ENCODE measurements around the gene CSNK2A1.
A peak's percentile ranks its signal among the peaks of the same experiment; 100 is the strongest.

The CSNK2A1 gene

DNA sequence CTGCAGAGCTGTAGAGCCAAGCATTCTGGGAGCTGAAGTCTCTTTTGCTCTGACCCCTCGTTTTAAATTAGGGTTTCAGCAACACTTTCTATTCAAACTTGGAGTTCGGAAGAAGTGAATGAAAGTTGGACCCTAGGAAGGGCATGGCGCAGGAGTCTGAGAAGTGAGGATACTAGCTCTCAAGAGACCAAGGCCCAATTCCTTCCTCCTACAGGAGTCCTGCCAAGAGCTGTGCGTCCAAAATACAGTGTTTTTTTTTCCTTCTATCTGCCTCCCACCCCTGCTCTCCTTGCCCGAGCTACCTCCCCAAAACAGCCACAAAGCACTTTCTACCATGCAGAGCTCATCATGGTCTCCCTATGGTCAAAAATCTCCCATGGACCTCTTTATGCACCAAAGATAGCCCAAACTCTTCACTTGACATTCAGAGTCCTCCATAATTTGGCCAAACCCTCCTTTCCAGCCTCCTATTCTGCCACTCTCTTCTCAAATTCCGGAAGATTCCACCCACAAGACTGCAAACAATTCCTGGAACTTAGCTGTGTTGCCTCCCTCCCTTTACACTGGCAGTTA, 649 bp upstream of the CSNK2A1 start:
- no peak for DNase-seq (ENCODE audit: low read depth)
- peak overlapping the region; percentile 79 for H3K4me3 ChIP-seq (replicated peaks; ENCODE audit: low read depth, low read length)
- no peak for TF ChIP-seq CTCF (IDR thresholded peaks at IDR 0.05; ENCODE audit: low read length, missing control alignments)

GRCh38 chr20:542777-543368, 717 bp downstream of the CSNK2A1 start:
- peak overlapping the region; percentile 79 for H3K4me3 ChIP-seq (replicated peaks; ENCODE audit: low read depth, low read length)
- no peak for TF ChIP-seq CTCF (IDR thresholded peaks at IDR 0.05; ENCODE audit: low read length, missing control alignments)
- DNase-seq (ENCODE audit: low read depth) = no peak

DNA sequence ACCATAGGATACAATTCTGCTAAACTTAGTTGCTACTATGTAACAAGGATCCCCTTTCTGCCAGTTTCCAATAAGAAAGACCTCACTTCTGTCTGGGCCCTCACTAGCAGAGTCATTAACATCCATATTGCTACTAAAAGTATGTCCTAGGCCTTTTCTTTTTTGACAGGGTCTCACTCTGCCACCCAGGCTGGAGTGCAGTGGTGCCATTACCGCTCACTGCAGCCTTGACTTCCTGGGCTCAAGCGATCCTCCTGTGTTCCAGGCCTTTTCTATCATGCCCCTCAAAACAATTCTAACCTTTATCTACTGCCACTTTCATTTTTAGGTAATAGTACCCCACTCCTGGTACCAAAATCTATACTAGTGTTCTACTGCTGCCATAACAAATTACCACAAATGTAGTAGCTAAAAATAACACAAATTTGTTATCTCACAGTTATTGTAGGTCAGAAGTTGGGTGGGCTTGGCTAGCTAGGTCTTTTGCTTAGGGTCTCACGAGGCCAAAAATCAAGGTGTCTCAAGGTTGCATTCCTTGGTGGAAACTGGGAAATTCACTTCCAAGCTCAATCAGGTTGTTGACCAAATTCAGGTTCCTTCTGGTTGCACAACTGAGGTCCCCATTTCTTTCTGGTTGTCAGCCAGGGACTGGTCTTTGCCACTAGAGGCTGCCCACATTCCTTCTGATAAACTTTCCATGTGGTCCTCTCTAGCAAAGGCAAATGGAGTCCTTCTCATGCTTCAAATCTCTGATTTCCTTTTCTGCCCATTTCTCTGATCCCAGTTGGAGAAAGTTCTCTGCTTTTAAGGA, 3.0 kb downstream of the CSNK2A1 start:
- no peak overlapping the region for H3K4me3 ChIP-seq (replicated peaks; ENCODE audit: low read depth, low read length)
- TF ChIP-seq CTCF (IDR thresholded peaks at IDR 0.05; ENCODE audit: low read length, missing control alignments) = no peak
- DNase-seq (ENCODE audit: low read depth) = no peak

GRCh38 chr20:539848-540247, 3.7 kb downstream of the CSNK2A1 start:
- TF ChIP-seq CTCF (IDR thresholded peaks at IDR 0.05; ENCODE audit: low read length, missing control alignments) = no peak
- peak overlapping the region; percentile 28 for H3K4me3 ChIP-seq (replicated peaks; ENCODE audit: low read depth, low read length)
- DNase-seq (ENCODE audit: low read depth) = peak; percentile 75

DNA sequence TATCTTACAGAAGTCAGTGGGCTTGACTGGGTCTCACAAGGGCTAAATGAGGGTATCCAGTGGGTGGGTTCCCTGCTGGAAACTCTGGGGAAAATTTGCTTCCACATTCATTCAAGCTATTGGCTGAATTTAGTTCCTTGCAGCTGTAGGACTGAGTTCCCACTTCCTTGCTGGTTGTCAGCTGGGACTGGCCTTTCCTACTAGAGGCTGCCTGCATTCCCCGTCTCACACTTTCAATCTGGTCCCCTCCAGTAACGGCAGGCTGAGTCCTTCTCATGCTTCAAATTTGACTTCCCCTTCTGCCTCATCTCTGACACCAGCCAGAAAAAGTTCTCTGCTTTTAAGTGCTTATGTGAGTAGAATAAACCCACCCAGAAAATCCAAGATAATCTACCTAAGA, 4.4 kb downstream of the CSNK2A1 start:
- no peak for TF ChIP-seq CTCF (IDR thresholded peaks at IDR 0.05; ENCODE audit: low read length, missing control alignments)
- no peak overlapping the region for H3K4me3 ChIP-seq (replicated peaks; ENCODE audit: low read depth, low read length)
- no peak for DNase-seq (ENCODE audit: low read depth)

DNA sequence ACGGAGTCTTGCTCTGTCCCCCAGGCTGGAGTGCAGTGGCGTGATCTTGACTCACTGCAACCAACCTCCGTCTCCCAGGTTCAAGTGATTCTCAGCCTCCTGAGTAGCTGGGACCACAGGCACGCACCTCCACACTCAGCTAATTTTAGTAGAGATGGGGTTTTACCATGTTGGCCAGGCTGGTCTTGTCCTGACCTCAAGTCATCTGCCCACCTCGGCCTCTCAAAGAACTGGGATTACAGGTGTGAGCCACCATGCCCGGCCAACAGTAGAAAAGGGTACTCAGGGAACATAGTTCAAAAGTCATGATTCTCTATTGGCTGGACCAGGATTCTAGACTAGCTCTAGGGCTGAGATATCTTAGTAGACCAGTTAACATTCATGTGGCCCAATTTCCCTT, 5.6 kb downstream of the CSNK2A1 start:
- no peak overlapping the region for H3K4me3 ChIP-seq (replicated peaks; ENCODE audit: low read depth, low read length)
- no peak for TF ChIP-seq CTCF (IDR thresholded peaks at IDR 0.05; ENCODE audit: low read length, missing control alignments)
- no peak for DNase-seq (ENCODE audit: low read depth)

Data from fibroblast of pulmonary artery (primary cell).